ENCODE data around the gene SLC8B1. TPM values are rescaled to one million over a fixed set of nuclear protein-coding genes. Genes with fewer than 3 reads are reported as not detected.

The SLC8B1 gene
- total and polyA plus RNA-seq, 9 of the 15 experiments (the other 6 are each of a cell fraction or from before 2014, with no cell fraction given) = 0.86 to 34.1 (median 18.5) TPM

- TF ChIP-seq, protein P1, sequence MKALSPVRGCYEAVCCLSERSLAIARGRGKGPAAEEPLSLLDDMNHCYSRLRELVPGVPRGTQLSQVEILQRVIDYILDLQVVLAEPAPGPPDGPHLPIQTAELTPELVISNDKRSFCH (CRISPR knock-in tag; IDR thresholded peaks at IDR 0.05) = no peak
- TF ChIP-seq, protein P1 (tag; IDR thresholded peaks at IDR 0.05) = no peak
- peak; percentile 57 for TF ChIP-seq MAFK (IDR thresholded peaks at IDR 0.05; ENCODE audit: low read length)
- no peak for TF ChIP-seq RFX1 (IDR thresholded peaks at IDR 0.05)
- no peak for TF ChIP-seq SREBF1 (IDR thresholded peaks at IDR 0.05; ENCODE audit: borderline replicate concordance, low read depth, low read length)
- no peak for TF ChIP-seq KLF16 (IDR thresholded peaks at IDR 0.05)
- TF ChIP-seq HMG20B (CRISPR knock-in tag; IDR thresholded peaks at IDR 0.05) = no peak
- no peak for TF ChIP-seq ZBTB43 (CRISPR knock-in tag; IDR thresholded peaks at IDR 0.05)
- TF ChIP-seq, protein P2, sequence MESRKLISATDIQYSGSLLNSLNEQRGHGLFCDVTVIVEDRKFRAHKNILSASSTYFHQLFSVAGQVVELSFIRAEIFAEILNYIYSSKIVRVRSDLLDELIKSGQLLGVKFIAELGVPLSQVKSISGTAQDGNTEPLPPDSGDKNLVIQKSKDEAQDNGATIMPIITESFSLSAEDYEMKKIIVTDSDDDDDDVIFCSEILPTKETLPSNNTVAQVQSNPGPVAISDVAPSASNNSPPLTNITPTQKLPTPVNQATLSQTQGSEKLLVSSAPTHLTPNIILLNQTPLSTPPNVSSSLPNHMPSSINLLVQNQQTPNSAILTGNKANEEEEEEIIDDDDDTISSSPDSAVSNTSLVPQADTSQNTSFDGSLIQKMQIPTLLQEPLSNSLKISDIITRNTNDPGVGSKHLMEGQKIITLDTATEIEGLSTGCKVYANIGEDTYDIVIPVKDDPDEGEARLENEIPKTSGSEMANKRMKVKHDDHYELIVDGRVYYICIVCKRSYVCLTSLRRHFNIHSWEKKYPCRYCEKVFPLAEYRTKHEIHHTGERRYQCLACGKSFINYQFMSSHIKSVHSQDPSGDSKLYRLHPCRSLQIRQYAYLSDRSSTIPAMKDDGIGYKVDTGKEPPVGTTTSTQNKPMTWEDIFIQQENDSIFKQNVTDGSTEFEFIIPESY (CRISPR knock-in tag; IDR thresholded peaks at IDR 0.05) = no peak
- no peak for TF ChIP-seq CCNT2 (IDR thresholded peaks at IDR 0.05; ENCODE audit: borderline replicate concordance, extremely low read depth, insufficient read length, low read depth, low read length)
- TF ChIP-seq KLF1 (tag; IDR thresholded peaks at IDR 0.05) = no peak
- no peak for TF ChIP-seq ZNF785 (CRISPR knock-in tag; IDR thresholded peaks at IDR 0.05)
- no peak for TF ChIP-seq SAP30 (IDR thresholded peaks at IDR 0.05; ENCODE audit: borderline replicate concordance, insufficient read depth, low read depth, low read length, poor library complexity, severe bottlenecking)
- TF ChIP-seq NR1H2 (CRISPR knock-in tag; IDR thresholded peaks at IDR 0.05) = no peak
- TF ChIP-seq NFXL1 (CRISPR knock-in tag; IDR thresholded peaks at IDR 0.05) = no peak
- TF ChIP-seq FOXK1 (CRISPR knock-in tag; IDR thresholded peaks at IDR 0.05; ENCODE audit: borderline replicate concordance) = no peak; the same call in 1 of the 2 replicates
- no peak for TF ChIP-seq ZNF507 (tag; conservative IDR thresholded peaks at IDR 0.05)
- TF ChIP-seq RBBP5 (IDR thresholded peaks at IDR 0.05; ENCODE audit: borderline replicate concordance, insufficient read depth, low read length, poor library complexity, severe bottlenecking) = peak; percentile 51
- TF ChIP-seq, protein P3, sequence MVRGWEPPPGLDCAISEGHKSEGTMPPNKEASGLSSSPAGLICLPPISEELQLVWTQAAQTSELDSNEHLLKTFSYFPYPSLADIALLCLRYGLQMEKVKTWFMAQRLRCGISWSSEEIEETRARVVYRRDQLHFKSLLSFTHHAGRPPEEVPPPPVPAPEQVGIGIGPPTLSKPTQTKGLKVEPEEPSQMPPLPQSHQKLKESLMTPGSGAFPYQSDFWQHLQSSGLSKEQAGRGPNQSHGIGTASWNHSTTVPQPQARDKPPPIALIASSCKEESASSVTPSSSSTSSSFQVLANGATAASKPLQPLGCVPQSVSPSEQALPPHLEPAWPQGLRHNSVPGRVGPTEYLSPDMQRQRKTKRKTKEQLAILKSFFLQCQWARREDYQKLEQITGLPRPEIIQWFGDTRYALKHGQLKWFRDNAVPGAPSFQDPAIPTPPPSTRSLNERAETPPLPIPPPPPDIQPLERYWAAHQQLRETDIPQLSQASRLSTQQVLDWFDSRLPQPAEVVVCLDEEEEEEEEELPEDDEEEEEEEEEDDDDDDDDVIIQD (CRISPR knock-in tag; IDR thresholded peaks at IDR 0.05) = no peak
- no peak for TF ChIP-seq PHF20 (IDR thresholded peaks at IDR 0.05; ENCODE audit: partially characterized antibody)
- TF ChIP-seq JUND (IDR thresholded peaks at IDR 0.05; ENCODE audit: borderline replicate concordance, low read depth, low read length) = peak; percentile 41; the same call in 1 of the 2 replicates
- peak; percentile 72; the same call in 2 of the 3 replicates for TF ChIP-seq JUND (tag; IDR thresholded peaks at IDR 0.05; ENCODE audit: borderline replicate concordance, low read depth, low read length)
- TF ChIP-seq PKNOX1 (IDR thresholded peaks at IDR 0.05) = peak; percentile 36; the same call in 1 of the 2 replicates
Observed at GRCh38 chr12:113299619-113300237, 35.2 kb downstream of the SLC8B1 start (continued).

Data from K562 (cell line).